ENCODE data around the gene CYP2W1. TPM values are rescaled to one million over a fixed set of nuclear protein-coding genes. Genes with fewer than 3 reads are reported as not detected.
A peak's percentile ranks its signal among the peaks of the same experiment; 100 is the strongest.

The CYP2W1 gene
- total RNA-seq, 4 donors from 2014 or later = 2.3 to 23.1 (median 2.5) TPM; not detected in 1

- Histone ChIP-seq H3K9me3 (no peaks in the 10 kb centered on the region), H3K27ac (no peak overlapping the region), H3K4me1 (peaks cover 0 to 16% (median 5%) of the 10 kb centered on the region in 4 donors), H3K36me3 (no peaks in the 10 kb centered on the region), H3K27me3 (no peaks in the 10 kb centered on the region), H3K4me3 (no peak overlapping the region)
- TF ChIP-seq, protein P1, sequence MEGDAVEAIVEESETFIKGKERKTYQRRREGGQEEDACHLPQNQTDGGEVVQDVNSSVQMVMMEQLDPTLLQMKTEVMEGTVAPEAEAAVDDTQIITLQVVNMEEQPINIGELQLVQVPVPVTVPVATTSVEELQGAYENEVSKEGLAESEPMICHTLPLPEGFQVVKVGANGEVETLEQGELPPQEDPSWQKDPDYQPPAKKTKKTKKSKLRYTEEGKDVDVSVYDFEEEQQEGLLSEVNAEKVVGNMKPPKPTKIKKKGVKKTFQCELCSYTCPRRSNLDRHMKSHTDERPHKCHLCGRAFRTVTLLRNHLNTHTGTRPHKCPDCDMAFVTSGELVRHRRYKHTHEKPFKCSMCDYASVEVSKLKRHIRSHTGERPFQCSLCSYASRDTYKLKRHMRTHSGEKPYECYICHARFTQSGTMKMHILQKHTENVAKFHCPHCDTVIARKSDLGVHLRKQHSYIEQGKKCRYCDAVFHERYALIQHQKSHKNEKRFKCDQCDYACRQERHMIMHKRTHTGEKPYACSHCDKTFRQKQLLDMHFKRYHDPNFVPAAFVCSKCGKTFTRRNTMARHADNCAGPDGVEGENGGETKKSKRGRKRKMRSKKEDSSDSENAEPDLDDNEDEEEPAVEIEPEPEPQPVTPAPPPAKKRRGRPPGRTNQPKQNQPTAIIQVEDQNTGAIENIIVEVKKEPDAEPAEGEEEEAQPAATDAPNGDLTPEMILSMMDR (IDR thresholded peaks at IDR 0.05) = no peak
- TF ChIP-seq POLR2A (IDR thresholded peaks at IDR 0.05) = no peak
- DNase-seq = no peak
These were observed 37.0 kb downstream of the CYP2W1 start for GRCh38 chr7:1019789-1020610.

DNA sequence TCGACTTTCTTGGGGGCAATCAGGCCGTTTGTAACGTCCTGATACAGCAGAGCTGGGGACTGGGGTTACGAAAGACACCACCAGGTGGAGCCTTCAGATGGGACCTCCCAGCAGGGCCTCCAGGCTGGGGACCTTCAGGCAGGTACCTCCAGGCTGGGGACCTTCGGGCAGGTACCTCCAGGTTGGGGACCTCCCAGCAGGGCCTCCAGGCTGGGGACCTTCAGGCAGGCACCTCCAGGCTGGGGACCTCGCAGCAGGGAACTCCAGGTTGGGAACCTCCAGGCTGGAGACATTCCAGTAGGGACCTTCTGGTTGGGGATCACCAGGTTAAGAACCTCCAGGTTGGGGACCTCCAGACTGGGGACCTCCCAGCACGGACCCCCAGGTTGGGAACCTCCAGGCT is 37.9 kb downstream of the CYP2W1 start:
- no peak overlapping the region for H3K27ac ChIP-seq
- H3K27me3 ChIP-seq = no peaks in the 10 kb centered on the region
- no peaks in the 10 kb centered on the region for H3K9me3 ChIP-seq
- no peaks in the 10 kb centered on the region for H3K36me3 ChIP-seq
- H3K4me3 ChIP-seq = no peak overlapping the region
- H3K4me1 ChIP-seq = peaks cover 0 to 17% (median 5%) of the 10 kb centered on the region in 4 donors
- DNase-seq = no peak
- TF ChIP-seq POLR2A (IDR thresholded peaks at IDR 0.05) = no peak
- TF ChIP-seq, protein P1 (IDR thresholded peaks at IDR 0.05) = peak in 1 of 6 experiments; percentile 17

DNA sequence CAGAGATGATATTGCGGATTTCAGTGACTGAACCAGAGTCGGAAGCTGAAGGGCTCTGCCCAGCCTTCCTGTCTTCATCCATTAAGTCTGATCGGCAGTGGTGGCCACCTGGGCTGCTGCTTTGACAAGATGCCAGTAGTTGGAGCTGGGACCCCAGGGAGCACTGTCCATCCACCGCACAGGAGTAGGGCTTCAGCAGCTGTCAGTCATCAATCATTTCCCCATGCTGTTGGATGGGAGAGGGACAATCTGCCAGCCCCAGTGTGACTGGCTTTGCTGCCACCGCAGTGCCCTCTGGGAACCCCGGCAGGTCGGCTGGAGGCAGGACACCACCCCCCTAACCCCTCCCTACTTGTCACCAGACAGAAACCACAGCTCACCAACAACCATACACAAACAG is 38.4 kb downstream of the CYP2W1 start:
- H3K4me3 ChIP-seq = no peak overlapping the region
- no peak for DNase-seq
- H3K9me3 ChIP-seq = no peaks in the 10 kb centered on the region
- H3K27me3 ChIP-seq = no peaks in the 10 kb centered on the region
- no peaks in the 10 kb centered on the region for H3K36me3 ChIP-seq
- TF ChIP-seq POLR2A (IDR thresholded peaks at IDR 0.05) = no peak
- TF ChIP-seq, protein P1 (IDR thresholded peaks at IDR 0.05) = no peak
- H3K4me1 ChIP-seq = peaks cover 0 to 17% (median 5%) of the 10 kb centered on the region in 4 donors
- H3K27ac ChIP-seq = no peak overlapping the region

GRCh38 chr7:1021931-1022330 is 39.0 kb downstream of the CYP2W1 start:
- H3K27ac ChIP-seq = no peak overlapping the region

GRCh38 chr7:1022356-1022755 is 39.4 kb downstream of the CYP2W1 start:
- TF ChIP-seq POLR2A (IDR thresholded peaks at IDR 0.05) = no peak
- DNase-seq = no peak
- peaks cover 0 to 20% (median 7%) of the 10 kb centered on the region in 4 donors for H3K4me1 ChIP-seq
- H3K4me3 ChIP-seq = no peak overlapping the region
- H3K27ac ChIP-seq = no peak overlapping the region
- no peaks in the 10 kb centered on the region for H3K27me3 ChIP-seq
- no peaks in the 10 kb centered on the region for H3K36me3 ChIP-seq
- H3K9me3 ChIP-seq = no peaks in the 10 kb centered on the region

More at GRCh38 chr7:1021931-1022330, 39.0 kb downstream of the CYP2W1 start:
- Histone ChIP-seq H3K4me1 (peaks cover 0 to 17% (median 5%) of the 10 kb centered on the region in 4 donors), H3K4me3 (no peak overlapping the region), H3K36me3 (no peaks in the 10 kb centered on the region), H3K27me3 (no peaks in the 10 kb centered on the region), H3K9me3 (no peaks in the 10 kb centered on the region)
- no peak for DNase-seq
- TF ChIP-seq, protein P1 (IDR thresholded peaks at IDR 0.05) = no peak
- TF ChIP-seq POLR2A (IDR thresholded peaks at IDR 0.05) = no peak

DNA sequence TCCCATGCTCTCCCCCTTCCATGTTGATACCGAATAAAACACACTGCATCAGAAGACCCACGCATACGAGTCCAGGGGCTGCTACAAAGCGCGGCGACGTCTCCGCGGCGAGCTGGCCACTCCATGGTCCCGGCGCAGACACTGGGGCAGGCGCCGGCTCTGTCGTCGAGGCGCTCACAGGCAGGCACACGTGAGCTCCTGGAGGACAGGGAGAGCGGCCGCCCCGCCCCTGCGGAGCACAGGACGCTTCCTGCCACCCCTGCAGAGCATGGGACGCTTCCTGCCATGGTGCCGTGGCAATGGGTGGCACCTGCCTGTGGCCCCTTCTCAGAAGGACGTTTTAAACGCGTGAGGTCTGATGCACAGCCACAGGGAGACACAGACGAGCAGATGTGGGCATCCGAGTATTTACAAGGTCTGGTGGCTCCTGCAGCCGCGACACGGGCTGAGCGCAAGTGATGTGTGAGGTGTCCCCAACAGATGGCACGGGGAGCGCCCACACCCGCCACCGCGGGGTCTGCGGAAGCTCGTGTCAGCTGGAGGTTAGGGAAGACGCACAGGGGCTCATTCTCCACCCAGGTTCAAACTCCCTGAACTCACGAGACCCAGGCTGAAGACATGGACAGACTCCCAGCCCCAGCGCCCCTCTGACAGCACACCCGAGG is 40.0 kb downstream of the CYP2W1 start:
- DNase-seq = peak in 2 of 3 donors; percentile 84 to 89

More for the DNA sequence above, 40.0 kb downstream of the CYP2W1 start:
- Histone ChIP-seq H3K9me3 (no peaks in the 10 kb centered on the region), H3K27ac (peak overlapping the region in 1 of 4 donors; percentile 78), H3K4me3 (no peak overlapping the region), H3K27me3 (no peaks in the 10 kb centered on the region), H3K4me1 (peaks cover 0 to 25% (median 9%) of the 10 kb centered on the region in 4 donors), H3K36me3 (no peaks in the 10 kb centered on the region)
- no peak for TF ChIP-seq POLR2A (IDR thresholded peaks at IDR 0.05)
- TF ChIP-seq, protein P1 (IDR thresholded peaks at IDR 0.05) = no peak
